Measurements from ENCODE around the gene VSNL1. TPM values are rescaled to one million over a fixed set of nuclear protein-coding genes. Genes with fewer than 3 reads are reported as not detected.

The VSNL1 gene
- total RNA-seq, 1 experiment from 2014 or later, result 9.9 TPM

GRCh38 chr2:17521621-17522020 lies 18.9 kb upstream of the VSNL1 start:
- WGBS (ENCODE audit: extremely low coverage, insufficient read length, low lambda C conversion rate), result 100% methylated on average over 1 of the region's 2 CpGs
- no peak for TF ChIP-seq CTCF (conservative IDR thresholded peaks at IDR 0.05)
- no peaks in the 10 kb centered on the region for H3K4me1 ChIP-seq (ENCODE audit: insufficient read depth, low read length)
- no peak overlapping the region for H4K91ac ChIP-seq (ENCODE audit: insufficient read length, low read depth, low read length)
- peaks cover 6% of the 10 kb centered on the region for H3K23me2 ChIP-seq (ENCODE audit: insufficient read length, low read depth, low read length, poor library complexity, severe bottlenecking)
- no peak overlapping the region for H2BK5ac ChIP-seq (ENCODE audit: insufficient read length, low read length)
- H3K27ac ChIP-seq (ENCODE audit: insufficient read length, low read depth, low read length), result no peak overlapping the region
- H3K4me2 ChIP-seq (ENCODE audit: insufficient read depth, insufficient read length, low read length), result no peak overlapping the region
- H3K23ac ChIP-seq (ENCODE audit: insufficient read length, low read depth, low read length), result no peak overlapping the region
- H3K79me2 ChIP-seq (ENCODE audit: insufficient read depth, low read length), result no peaks in the 10 kb centered on the region
- no peak overlapping the region for H2AK5ac ChIP-seq (ENCODE audit: insufficient read length, low read length)
- no peaks in the 10 kb centered on the region for H3K27me3 ChIP-seq (ENCODE audit: insufficient read depth, low read length)
- H3K36me3 Mint-ChIP-seq (ENCODE audit: insufficient read depth in 1 of 3, low read depth in 3 of 3), result no peaks in the 10 kb centered on the region
- H3K14ac ChIP-seq (ENCODE audit: insufficient read depth, low read length), result no peak overlapping the region
- H4K8ac ChIP-seq (replicated peaks; ENCODE audit: insufficient read length, low read depth, low read length), result no peak overlapping the region
- no peak overlapping the region for H3K56ac ChIP-seq (ENCODE audit: insufficient read length, low read depth, low read length)
- H2BK15ac ChIP-seq (ENCODE audit: low read depth, low read length), result no peak overlapping the region
- H3K18ac ChIP-seq (ENCODE audit: insufficient read length, low read depth, low read length), result no peak overlapping the region
- no peak overlapping the region for H2BK12ac ChIP-seq (ENCODE audit: insufficient read length, low read depth, low read length)
- H3K79me1 ChIP-seq (ENCODE audit: insufficient read depth, low read depth, low read length, poor library complexity, severe bottlenecking), result no peaks in the 10 kb centered on the region
- no peak overlapping the region for H2AFZ ChIP-seq (ENCODE audit: low read length)
- H3K27me3 Mint-ChIP-seq (ENCODE audit: low read depth), result no peaks in the 10 kb centered on the region
- no peak overlapping the region for H2BK120ac ChIP-seq (ENCODE audit: low read depth, low read length, poor library complexity, severe bottlenecking)
- H3K9ac ChIP-seq (ENCODE audit: extremely low read depth, insufficient read length, low read length), result no peak overlapping the region
- no peak overlapping the region for H4K5ac ChIP-seq (ENCODE audit: insufficient read length, low read depth, low read length)
- H3K27ac Mint-ChIP-seq, result no peak overlapping the region
- peaks cover 27 to 32% of the 10 kb centered on the region in 2 experiments for H3K4me1 Mint-ChIP-seq
- H4K20me1 ChIP-seq (ENCODE audit: control insufficient read depth, insufficient read depth, insufficient read length), result no peaks in the 10 kb centered on the region
- no peaks in the 10 kb centered on the region for H3K9me3 ChIP-seq (ENCODE audit: control insufficient read depth, low read depth, low read length)
- no peak overlapping the region for H3K4ac ChIP-seq (ENCODE audit: low read depth, low read length)
- no peaks in the 10 kb centered on the region for H3K9me3 Mint-ChIP-seq
- H2BK20ac ChIP-seq (ENCODE audit: low read depth, low read length, poor library complexity, severe bottlenecking), result no peak overlapping the region
- H3K4me3 Mint-ChIP-seq, result no peak overlapping the region
- no peak overlapping the region for H3T11ph ChIP-seq (ENCODE audit: low read length)
- DNase-seq, result no peak
